ENCODE data around the gene PTPRZ1. TPM values are rescaled to one million over a fixed set of nuclear protein-coding genes. Genes with fewer than 3 reads are reported as not detected.

Gene PTPRZ1
- total RNA-seq, 2 experiments from 2014 or later = not detected

GRCh38 chr7:121957626-121958025 is 84.7 kb downstream of the PTPRZ1 start:
- no peaks in the 10 kb centered on the region for H3K36me3 Mint-ChIP-seq
- no peaks in the 10 kb centered on the region for H3K9me3 Mint-ChIP-seq
- H3K4me3 Mint-ChIP-seq = no peak overlapping the region
- H3K27me3 Mint-ChIP-seq = no peaks in the 10 kb centered on the region
- no peak overlapping the region for H3K27ac Mint-ChIP-seq
- DNase-seq = no peak
- no peaks in the 10 kb centered on the region for H3K4me1 Mint-ChIP-seq

- no peaks in the 10 kb centered on the region for H3K9me3 Mint-ChIP-seq
- H3K27ac Mint-ChIP-seq = no peak overlapping the region
- no peak for DNase-seq
- H3K4me3 Mint-ChIP-seq = no peak overlapping the region
- H3K36me3 Mint-ChIP-seq = no peaks in the 10 kb centered on the region
- no peaks in the 10 kb centered on the region for H3K4me1 Mint-ChIP-seq
- no peaks in the 10 kb centered on the region for H3K27me3 Mint-ChIP-seq
Observed at GRCh38 chr7:121960678-121961077, 87.7 kb downstream of the PTPRZ1 start.

- Mint-ChIP-seq H3K4me3 (no peak overlapping the region), H3K9me3 (no peaks in the 10 kb centered on the region), H3K36me3 (no peaks in the 10 kb centered on the region), H3K27me3 (no peaks in the 10 kb centered on the region), H3K4me1 (no peaks in the 10 kb centered on the region), H3K27ac (no peak overlapping the region)
- DNase-seq = no peak
Observed at GRCh38 chr7:121961089-121961867, 88.3 kb downstream of the PTPRZ1 start.

GRCh38 chr7:121966276-121966934 is 93.4 kb downstream of the PTPRZ1 start:
- no peaks in the 10 kb centered on the region for H3K27me3 Mint-ChIP-seq
- no peak overlapping the region for H3K4me3 Mint-ChIP-seq
- H3K36me3 Mint-ChIP-seq = no peaks in the 10 kb centered on the region

GRCh38 chr7:121966935-121967332 is 94.0 kb downstream of the PTPRZ1 start:
- Mint-ChIP-seq H3K9me3 (no peaks in the 10 kb centered on the region), H3K36me3 (no peaks in the 10 kb centered on the region), H3K4me1 (no peaks in the 10 kb centered on the region), H3K27ac (no peak overlapping the region), H3K27me3 (no peaks in the 10 kb centered on the region), H3K4me3 (no peak overlapping the region)
- DNase-seq = no peak

More at GRCh38 chr7:121966276-121966934, 93.4 kb downstream of the PTPRZ1 start:
- Mint-ChIP-seq H3K4me1 (no peaks in the 10 kb centered on the region), H3K9me3 (no peaks in the 10 kb centered on the region), H3K27ac (no peak overlapping the region)
- no peak for DNase-seq

GRCh38 chr7:121985476-121986030 is 112.6 kb downstream of the PTPRZ1 start:
- no peak for DNase-seq
- Mint-ChIP-seq H3K4me1 (no peaks in the 10 kb centered on the region), H3K27ac (no peak overlapping the region), H3K4me3 (no peak overlapping the region), H3K27me3 (no peaks in the 10 kb centered on the region), H3K36me3 (no peaks in the 10 kb centered on the region), H3K9me3 (peaks cover 3% of the 10 kb centered on the region)

GRCh38 chr7:121992068-121992467 is 119.1 kb downstream of the PTPRZ1 start:
- Mint-ChIP-seq H3K27me3 (no peaks in the 10 kb centered on the region), H3K4me3 (no peak overlapping the region), H3K4me1 (no peaks in the 10 kb centered on the region), H3K9me3 (no peaks in the 10 kb centered on the region), H3K27ac (no peak overlapping the region), H3K36me3 (no peaks in the 10 kb centered on the region)
- DNase-seq = no peak

GRCh38 chr7:121994625-121995410 is 121.9 kb downstream of the PTPRZ1 start:
- no peaks in the 10 kb centered on the region for H3K9me3 Mint-ChIP-seq

GRCh38 chr7:122006687-122007086 is 133.7 kb downstream of the PTPRZ1 start:
- H3K4me1 Mint-ChIP-seq = no peaks in the 10 kb centered on the region
- H3K27me3 Mint-ChIP-seq = no peaks in the 10 kb centered on the region
- no peaks in the 10 kb centered on the region for H3K36me3 Mint-ChIP-seq
- no peak overlapping the region for H3K4me3 Mint-ChIP-seq
- H3K9me3 Mint-ChIP-seq = no peaks in the 10 kb centered on the region
- DNase-seq = no peak
- no peak overlapping the region for H3K27ac Mint-ChIP-seq

More at GRCh38 chr7:121994625-121995410, 121.9 kb downstream of the PTPRZ1 start:
- H3K4me1 Mint-ChIP-seq = no peaks in the 10 kb centered on the region
- peak; percentile 30 for DNase-seq
- no peaks in the 10 kb centered on the region for H3K27me3 Mint-ChIP-seq
- no peaks in the 10 kb centered on the region for H3K36me3 Mint-ChIP-seq
- H3K27ac Mint-ChIP-seq = no peak overlapping the region
- no peak overlapping the region for H3K4me3 Mint-ChIP-seq

- Mint-ChIP-seq H3K4me1 (no peaks in the 10 kb centered on the region), H3K27me3 (no peaks in the 10 kb centered on the region), H3K36me3 (no peaks in the 10 kb centered on the region), H3K4me3 (no peak overlapping the region), H3K27ac (no peak overlapping the region), H3K9me3 (no peaks in the 10 kb centered on the region)
- no peak for DNase-seq
Observed at GRCh38 chr7:122010116-122010515, 137.2 kb downstream of the PTPRZ1 start.

GRCh38 chr7:122013065-122013464 is 140.1 kb downstream of the PTPRZ1 start:
- H3K27ac Mint-ChIP-seq = no peak overlapping the region
- no peaks in the 10 kb centered on the region for H3K36me3 Mint-ChIP-seq
- DNase-seq = no peak
- no peaks in the 10 kb centered on the region for H3K4me1 Mint-ChIP-seq
- H3K9me3 Mint-ChIP-seq = no peaks in the 10 kb centered on the region
- H3K27me3 Mint-ChIP-seq = no peaks in the 10 kb centered on the region
- H3K4me3 Mint-ChIP-seq = no peak overlapping the region

- Mint-ChIP-seq H3K4me3 (no peak overlapping the region), H3K36me3 (no peaks in the 10 kb centered on the region), H3K27me3 (no peaks in the 10 kb centered on the region), H3K9me3 (no peaks in the 10 kb centered on the region), H3K27ac (no peak overlapping the region), H3K4me1 (no peaks in the 10 kb centered on the region)
- no peak for DNase-seq
Observed at GRCh38 chr7:122013630-122014029, 140.7 kb downstream of the PTPRZ1 start.

- Mint-ChIP-seq H3K4me3 (no peak overlapping the region), H3K27me3 (no peaks in the 10 kb centered on the region), H3K27ac (no peak overlapping the region), H3K9me3 (no peaks in the 10 kb centered on the region), H3K4me1 (no peaks in the 10 kb centered on the region), H3K36me3 (no peaks in the 10 kb centered on the region)
- no peak for DNase-seq
Observed at GRCh38 chr7:122014697-122015096, 141.7 kb downstream of the PTPRZ1 start.

- Mint-ChIP-seq H3K27ac (no peak overlapping the region), H3K27me3 (peaks cover 3% of the 10 kb centered on the region), H3K9me3 (no peaks in the 10 kb centered on the region), H3K4me3 (no peak overlapping the region), H3K36me3 (no peaks in the 10 kb centered on the region), H3K4me1 (no peaks in the 10 kb centered on the region)
- no peak for DNase-seq
Observed at GRCh38 chr7:122018032-122018431, 145.1 kb downstream of the PTPRZ1 start.

- Mint-ChIP-seq H3K27me3 (peaks cover 3% of the 10 kb centered on the region), H3K4me3 (no peak overlapping the region), H3K36me3 (no peaks in the 10 kb centered on the region), H3K27ac (no peak overlapping the region), H3K4me1 (no peaks in the 10 kb centered on the region), H3K9me3 (no peaks in the 10 kb centered on the region)
- no peak for DNase-seq
Observed at GRCh38 chr7:122027058-122027457, 154.1 kb downstream of the PTPRZ1 start.

All from activated naive CD8-positive, alpha-beta T cell treated with anti-CD3 and anti-CD28 coated beads for 36 hours (primary cell).